ENCODE results near the gene PSTPIP1.

PSTPIP1 gene

DNA sequence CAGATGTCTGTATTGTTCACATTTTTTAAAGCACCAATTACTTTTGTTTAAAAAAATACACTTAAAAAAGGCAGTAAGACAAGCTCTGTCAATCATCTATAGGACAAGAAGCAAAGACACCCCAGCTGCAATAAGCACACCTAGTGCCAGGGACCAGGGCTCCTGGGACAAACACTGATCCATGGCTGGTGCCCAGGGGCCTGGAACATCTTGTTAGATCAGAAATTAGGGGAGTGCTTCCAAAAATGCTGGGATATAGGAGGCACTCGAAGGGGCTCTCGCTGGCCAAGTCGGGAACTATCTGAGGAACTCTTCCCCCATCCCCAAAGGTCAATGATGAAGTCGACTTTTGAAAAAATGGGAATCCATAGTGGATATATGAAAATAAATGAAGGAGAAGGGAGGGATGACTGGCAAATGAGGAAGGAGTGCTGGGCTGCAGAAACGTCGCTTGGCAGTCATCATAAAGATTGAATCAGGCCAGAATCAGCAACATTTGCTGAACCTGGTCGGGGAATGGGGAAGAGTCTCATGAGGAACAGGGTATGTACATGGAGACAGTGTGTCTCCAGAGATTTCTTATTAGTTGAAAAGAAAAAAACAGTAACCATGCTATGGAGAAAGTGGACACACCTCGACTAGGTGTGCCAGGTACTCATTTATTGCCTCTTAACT, 47.5 kb downstream of the PSTPIP1 start:
- DNase-seq (ENCODE audit: low read depth in 2 of 2, low spot score in 1 of 2), result no peak

DNA sequence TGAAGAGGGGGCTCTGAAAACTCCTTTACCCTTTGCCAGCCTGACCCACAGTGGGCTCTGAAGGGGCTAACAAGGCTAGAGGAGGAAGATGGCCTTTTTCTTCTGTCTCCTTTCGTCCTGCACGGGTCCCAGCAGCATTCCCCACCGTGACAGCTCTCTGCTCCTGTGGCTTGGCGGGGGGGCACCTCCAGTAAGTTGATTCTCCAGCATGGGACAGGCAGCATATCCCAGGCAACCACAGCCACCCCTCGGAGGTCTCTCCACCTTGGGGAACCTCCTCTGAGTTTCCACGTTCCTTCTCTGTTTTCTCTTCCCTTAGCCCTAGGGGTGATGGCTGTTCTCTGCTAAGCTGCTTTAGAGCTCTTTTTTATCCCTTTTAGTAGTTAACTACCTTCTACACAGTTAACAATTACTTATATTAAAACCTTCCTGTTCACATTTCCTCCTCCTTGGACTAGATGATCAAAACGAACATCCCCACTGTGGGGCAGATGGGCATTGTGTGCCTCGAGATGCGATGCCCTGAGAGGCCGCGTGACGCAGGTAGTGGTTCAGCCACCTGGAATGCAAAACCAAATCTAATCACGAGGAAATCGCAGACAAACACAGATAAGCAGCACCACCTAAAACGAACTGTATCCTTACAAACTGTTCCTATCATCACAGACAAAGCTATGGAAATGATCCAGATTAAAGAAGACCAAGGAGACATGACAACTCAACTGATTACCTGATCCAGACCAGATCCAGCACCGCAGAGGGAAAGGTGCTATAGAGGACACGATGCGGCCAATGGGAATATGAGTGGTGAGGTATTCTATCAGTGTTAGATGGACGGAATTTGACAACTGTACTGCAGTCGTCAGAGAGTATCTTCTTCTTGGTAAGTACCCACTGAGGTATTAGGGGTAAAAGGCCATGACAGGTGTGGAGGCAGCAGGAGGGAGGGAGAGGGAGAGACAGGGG, 48.3 kb downstream of the PSTPIP1 start:
- DNase-seq (ENCODE audit: low read depth in 2 of 2, low spot score in 1 of 2), result no peak

DNA sequence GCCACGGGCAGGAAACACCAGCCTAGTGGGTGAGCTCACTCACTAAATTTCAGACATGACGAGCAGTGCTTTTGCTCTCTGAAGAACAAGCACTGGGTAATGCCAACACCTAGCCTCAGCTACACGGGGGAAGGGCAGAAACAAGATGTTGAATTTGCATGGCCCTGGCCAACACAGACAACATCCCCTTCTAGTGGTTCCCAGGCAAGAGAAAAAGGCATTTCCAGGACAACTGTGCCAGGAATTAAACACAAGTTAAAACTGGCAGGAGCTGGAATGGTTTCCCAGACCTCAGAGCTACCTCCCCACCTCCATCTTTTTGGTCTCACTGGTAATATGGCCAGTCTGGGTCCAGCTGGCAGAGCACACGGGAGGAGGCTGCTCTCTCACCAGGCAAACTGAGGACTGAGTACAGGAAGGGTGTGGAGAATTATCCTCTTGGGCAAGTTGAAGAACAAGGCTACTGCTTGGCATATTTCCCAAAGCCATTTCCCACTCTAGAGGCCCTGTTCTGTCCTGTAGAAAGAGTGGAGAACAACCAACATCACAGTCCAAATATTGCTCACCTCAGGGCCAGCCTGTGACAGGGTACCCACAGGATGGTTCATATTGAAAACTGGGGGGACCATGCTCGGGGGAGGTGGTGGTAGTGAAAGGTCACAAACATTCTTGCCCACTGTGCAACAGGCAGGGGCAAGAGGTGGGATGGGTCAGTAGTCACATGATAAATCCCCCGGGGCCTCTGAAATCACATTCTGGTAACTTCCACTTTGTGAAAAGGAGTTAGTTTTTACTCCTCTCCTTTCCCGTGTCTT, 49.5 kb downstream of the PSTPIP1 start:
- DNase-seq (ENCODE audit: low read depth in 2 of 2, low spot score in 1 of 2), result no peak

DNA sequence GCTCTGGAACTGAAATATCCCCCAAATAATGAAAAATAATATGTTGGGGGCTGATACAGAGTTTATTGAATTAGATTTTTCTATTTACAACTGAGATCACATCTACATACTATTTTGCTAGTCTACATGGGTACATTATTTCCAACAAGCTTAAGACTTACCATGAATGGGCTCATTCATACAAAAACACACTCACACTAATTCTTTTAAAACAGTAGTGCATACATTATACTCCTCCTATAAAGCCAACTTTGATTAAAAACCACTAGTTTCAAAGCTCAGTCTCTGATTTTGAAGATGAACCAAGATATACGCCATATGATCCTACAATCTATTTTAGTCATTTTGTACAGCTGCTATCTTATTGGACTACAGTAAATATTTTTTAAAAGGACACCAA, 51.1 kb downstream of the PSTPIP1 start:
- no peak for DNase-seq (ENCODE audit: low read depth in 2 of 2, low spot score in 1 of 2)

DNA sequence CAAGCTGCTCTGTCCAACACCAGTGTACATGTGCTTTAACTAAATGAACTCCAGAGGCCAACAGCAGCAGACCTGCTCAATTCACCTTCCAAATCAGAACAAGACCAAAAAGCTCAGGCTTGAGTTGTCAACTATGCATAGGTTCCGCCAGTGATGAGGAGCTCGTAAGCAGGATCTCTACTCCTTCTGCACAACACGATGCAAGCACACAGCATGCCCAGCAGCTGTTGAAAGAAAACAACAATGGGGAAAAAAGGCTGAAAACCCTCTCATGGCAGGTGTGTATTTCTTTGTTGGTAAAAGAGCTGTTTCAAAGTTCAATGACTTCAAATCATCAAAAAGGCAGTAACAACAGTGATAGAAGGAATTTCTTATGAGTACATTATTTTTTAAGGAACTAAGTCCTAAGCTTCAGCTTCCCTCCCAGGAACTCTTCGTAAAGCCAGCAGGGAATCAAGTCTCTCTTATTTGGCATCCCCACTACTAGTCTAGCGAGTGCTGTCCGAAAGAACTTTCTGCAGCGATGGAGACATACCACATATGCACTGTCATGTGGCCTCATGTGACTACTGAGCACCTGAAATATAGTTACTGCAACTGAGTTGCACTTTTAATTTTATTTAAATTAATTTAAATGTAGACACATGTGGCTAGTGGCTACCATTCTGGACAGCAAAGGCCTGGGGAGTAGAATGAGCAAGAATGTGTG, 51.9 kb downstream of the PSTPIP1 start:
- DNase-seq (ENCODE audit: low read depth in 2 of 2, low spot score in 1 of 2), result no peak

DNA sequence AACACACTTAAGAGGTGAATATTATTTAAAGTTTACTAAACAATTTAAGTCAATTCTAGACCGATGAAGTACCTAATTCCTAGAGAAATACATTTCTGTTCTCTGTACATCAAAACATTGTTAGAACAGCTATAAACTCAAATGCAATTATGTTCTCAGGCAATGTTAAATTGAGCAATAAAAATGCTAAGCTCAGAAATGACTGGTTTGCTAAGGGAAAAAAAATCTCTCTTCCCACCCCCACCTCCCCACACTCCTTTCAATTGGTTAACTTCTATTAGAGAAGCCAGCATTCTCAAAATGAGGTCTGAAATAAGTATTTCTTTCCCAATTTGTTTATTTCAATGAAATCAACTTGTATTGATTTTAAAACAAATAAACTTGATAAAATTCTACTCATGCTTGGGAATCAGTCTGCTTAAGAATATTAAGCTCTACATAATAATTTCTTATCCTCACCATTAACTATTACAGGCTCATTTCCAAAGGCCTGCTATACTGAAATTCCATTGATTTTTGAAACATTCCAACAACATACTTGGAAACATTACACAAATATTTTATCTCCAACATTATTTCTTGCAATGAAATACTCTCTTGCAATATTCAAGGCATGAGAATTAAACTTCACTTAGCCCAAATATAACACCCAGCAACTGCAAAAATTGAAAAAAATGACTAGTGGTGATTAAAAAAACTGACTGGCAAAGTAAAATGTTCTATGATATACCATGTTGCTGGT, 53.4 kb downstream of the PSTPIP1 start:
- DNase-seq (ENCODE audit: low read depth in 2 of 2, low spot score in 1 of 2), result no peak

DNA sequence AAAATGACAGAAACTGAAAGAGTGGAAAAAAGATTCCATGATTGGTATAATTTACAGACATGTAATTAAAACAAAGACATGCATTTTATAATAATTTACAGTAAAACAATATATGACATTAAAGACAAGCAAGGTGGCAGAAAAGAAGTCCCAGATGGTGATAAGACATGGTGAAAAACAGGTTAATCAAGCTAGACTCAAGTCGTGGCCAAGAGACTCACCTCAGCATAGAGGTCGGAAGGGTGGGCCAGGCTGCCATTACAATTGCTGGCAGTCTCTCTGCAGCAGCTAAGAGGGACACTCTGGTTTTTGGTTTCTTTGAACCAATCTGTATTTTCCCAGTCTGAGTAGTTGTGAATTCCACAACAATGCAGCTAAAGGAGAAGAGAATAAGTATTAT, 57.6 kb downstream of the PSTPIP1 start:
- no peak for DNase-seq (ENCODE audit: low read depth in 2 of 2, low spot score in 1 of 2)

DNA sequence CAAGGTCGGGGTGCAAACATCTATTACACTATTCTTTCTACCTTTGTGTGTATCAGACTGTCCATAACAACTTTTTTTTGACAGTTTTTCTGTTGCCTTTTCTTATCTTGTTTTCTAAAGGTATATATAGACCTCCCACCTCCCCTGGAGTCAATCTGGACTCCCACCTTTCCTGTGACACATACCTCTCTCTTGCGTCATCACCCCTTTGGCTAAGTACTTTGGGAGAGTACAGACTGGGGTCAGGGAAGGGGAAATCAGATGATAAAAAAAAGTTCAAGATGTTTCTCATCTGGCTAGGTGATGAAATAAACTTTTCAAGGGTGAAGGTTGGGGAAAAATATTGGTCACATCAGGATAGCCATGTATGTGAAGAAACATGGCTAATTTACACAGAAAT, 58.8 kb downstream of the PSTPIP1 start:
- DNase-seq (ENCODE audit: low read depth in 2 of 2, low spot score in 1 of 2), result no peak

DNA sequence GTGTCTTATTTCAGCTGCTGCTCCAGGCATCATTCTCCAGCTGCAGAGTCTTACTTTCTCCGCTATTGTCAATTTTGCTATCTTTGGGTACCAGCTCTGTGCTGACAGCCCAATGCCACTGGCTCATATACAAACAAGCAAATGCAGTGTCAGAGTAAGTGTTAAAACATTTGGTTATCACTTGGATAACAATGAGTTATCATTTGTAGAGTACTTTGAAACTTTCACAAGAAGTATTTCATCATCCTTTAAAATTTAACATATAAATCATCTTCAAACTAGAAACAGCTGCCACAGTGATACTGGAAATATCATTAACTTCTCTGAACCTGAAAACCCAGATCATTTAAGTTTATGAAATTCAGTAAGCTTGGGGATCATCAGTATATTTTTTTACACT, 62.1 kb downstream of the PSTPIP1 start:
- DNase-seq (ENCODE audit: low read depth in 2 of 2, low spot score in 1 of 2), result no peak

DNA sequence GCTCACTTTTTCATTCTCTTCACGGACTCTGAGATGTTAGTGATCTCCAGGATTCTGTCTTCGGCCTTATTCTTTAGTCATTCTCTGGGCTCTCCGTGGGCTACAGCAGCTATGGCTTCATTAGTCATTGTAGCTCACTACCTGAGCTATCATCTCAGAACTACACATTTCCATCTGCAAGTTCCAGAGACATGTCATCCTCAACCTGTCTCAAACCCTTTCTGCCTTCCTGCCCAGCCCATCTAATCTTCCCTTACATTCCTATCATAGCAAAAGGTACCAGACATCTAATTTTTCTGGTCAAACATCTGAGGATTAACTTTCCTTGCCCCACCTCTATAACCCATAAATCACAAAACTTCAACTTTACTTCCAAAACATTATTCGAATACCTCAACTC, 62.8 kb downstream of the PSTPIP1 start:
- DNase-seq (ENCODE audit: low read depth in 2 of 2, low spot score in 1 of 2), result no peak

DNA sequence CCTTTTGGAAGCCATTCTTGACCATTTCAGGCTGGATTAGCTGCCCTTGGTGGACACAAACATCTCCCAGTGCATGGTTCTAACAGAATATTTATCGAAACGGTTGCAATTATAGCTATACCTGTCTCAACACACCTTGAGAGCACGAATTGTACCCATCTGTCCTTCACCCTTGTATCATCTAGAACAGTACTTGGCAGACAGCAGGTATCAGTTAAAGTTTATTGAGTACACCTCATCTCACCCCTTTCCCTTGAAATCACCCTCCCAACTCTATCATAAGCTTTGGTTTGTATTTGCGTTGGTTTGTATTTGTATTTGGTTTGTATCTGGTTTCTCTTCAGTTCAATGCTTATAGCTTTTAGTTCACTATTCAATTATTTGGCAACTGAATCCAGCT, 63.5 kb downstream of the PSTPIP1 start:
- no peak for DNase-seq (ENCODE audit: low read depth in 2 of 2, low spot score in 1 of 2)

DNA sequence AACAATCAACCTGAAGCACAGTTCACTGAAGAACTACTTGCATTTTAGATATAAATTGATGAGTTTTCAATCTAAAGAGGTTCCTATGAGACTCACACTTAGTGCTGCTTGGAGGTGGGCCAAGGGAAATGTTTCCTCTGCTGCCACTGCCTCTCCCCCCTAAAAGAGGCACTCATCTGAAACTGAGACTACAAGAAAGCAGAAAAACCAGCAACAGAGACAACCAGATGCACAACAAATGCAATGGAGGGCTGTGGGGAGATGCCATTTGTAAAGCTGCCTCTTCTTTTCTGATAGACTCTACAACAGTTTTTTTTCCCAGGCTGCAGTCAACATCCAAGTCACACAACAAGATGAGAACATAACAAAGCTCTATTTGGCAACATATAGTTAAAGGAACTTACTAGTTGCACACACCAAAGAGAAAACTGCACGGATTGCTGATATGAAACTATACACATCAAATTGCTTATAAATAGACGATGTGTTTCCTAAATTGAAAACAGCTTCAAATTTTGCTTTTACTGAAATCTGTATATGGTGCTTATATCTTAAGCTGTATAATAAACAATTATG, 64.9 kb downstream of the PSTPIP1 start:
- DNase-seq (ENCODE audit: low read depth in 2 of 2, low spot score in 1 of 2), result no peak

DNA sequence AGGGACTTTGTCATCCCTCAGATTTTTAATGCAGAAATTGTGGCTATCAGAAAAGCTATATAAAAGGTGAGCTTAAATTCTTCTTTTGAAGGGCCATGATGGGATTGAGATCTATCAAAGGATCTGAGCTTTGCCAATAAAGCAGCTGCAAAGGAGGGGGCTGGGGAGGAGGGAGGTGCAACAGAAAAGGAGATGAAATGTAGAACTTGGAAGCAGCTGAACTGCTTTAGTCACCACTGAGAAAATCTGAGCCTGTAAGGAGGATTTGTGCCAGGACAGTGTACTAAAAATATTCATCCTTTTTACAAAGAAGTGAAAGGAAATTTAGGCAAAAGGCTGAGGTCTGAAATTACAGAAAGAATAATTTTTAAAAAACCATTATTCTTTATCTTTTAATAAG, 65.6 kb downstream of the PSTPIP1 start:
- DNase-seq (ENCODE audit: low read depth in 2 of 2, low spot score in 1 of 2), result no peak

DNA sequence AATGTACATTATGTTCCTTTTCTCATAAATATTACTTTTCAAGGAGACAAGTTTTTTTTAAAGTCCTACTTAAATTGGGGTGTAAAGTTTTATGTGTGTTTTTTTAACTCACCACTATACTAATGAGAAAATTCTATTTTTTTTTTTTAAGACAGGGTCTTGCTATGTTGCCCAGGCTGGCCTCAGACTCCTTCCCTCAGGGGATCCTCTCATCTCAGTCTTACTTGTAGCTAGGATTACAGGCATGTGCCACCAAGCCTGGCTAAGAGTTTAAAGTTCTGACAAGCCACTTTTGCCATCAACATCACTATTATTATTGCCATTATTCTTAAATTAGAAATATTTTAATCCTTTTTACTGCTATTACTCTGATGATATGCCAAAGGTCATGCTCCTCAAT, 68.3 kb downstream of the PSTPIP1 start:
- DNase-seq (ENCODE audit: low read depth in 2 of 2, low spot score in 1 of 2), result no peak

DNA sequence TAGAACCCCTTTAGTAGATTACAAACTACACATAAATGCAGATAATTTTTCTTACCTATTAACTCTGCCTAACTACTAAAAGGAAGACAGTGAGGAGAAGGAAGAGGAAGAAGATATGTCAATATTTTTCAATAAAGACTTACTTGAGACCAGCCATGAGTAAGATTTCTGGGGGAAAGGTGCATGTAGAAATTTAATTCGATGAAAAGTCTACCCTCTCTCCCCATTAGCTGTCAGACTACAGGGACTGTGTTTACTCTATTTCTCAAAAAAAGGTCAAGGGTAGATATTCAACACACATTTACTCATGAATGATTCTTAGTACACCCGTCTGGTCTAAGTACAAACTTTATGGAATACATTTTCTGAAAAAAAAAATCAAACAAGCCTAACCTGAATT, 69.1 kb downstream of the PSTPIP1 start:
- no peak for DNase-seq (ENCODE audit: low read depth in 2 of 2, low spot score in 1 of 2)

DNA sequence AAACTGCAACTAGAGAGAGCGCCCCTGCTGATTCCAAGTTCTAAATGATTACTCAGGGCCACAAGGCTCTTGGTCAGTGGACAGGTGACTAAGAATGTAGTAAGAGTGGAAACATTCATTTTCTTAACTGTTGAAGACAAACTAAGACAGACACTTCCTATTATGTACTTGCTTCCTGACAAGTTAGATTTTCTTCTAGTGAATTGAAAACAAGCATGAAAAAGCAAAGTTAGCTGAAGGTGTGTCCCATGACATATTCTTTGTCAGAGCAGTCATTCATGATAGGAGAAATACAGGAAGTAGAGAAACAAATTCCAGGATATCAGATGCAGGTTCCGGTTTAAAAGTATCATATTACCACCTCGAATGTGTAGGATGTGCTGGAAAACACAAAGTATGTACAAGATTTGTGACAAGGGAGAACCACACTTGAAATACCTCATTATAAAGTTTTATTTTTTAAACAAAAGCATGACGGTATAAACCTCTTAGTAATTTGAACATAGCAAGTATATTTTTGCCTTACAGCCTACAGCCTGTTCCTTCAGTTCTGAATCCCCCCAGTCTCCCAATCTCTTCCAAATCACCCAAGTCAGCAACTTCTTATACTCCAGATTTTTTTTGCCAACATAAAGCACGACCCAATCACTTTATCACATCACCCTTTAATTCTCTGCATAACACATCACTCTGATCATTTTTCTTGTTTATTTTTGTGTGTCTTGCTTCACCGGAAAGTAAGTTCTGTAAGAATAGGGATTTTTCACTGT, 69.8 kb downstream of the PSTPIP1 start:
- no peak for DNase-seq (ENCODE audit: low read depth in 2 of 2, low spot score in 1 of 2)

DNA sequence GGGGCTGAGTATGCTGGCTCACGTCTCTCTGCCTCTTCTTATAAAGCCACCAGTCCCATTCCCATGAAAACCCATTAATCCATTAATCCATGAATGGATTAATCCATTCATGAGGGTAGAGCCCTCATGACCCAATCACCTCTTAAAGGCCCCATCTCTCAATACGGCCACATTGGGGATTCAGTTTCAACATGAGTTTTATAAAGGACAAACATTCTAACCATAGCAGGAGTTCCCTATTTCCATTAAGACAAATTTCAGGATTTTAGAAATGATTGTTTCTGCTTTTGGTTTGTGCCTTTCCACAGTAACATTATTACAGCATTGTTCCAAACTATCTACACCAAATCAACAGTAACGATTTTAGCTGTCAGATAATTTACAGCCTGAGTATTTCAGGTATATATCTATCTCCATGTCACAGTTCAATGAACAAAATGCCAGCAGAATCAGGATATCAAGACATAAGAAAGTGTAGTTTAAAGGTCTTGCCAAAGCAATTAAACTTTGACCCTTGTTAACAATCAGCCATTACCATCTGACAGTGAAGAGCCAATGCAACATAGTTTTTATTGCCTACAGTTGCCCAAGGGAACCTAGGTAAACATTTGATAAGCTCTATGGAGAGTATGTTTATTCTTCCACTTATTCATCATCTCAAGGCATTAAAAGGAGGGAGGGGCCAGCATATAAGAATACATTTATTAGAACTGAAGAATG, 72.2 kb downstream of the PSTPIP1 start:
- DNase-seq (ENCODE audit: low read depth in 2 of 2, low spot score in 1 of 2), result no peak

DNA sequence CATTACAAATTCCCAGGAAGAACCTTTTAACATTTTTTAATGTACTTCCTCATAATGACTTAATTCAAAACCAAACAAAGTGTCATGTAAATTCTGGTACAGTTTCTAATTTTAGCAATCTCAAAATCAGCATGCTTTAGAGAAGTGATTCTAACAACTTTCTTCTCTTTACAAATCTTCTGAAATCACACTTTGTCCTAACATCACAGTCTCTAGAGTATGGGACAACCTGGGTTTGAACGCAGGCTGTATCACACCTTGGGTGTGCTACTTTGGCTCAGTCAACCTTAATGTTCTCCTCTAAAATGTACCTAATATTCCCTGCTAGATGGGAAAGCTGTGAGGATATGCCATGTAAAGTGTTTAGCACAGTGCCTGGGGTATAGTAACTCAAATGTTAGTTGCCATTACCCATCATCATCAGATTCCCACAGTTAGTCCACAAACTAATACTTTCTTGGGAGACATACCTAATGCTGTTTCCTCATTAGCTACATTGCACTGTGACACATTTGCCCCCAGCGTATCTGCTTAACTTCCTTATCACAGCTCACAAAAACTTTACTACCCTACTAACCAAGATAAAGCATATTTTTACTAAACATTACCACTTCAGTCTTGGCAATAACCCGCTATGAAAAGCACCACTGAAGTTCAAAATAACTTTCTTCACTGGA, 72.9 kb downstream of the PSTPIP1 start:
- DNase-seq (ENCODE audit: low read depth in 2 of 2, low spot score in 1 of 2), result no peak

Measured in stimulated activated CD8-positive, alpha-beta memory T cell treated with anti-CD3 and anti-CD28 coated beads, Interleukin-4, amount 100 ng/mL, for 4 hours (primary cell).